Measurements from ENCODE around the gene NBAS.
"Not testable (repeated sequence)": the region's sequence is repeated elsewhere in the genome, so short reads cannot be mapped to it uniquely, and the experiment has no call there.

The NBAS gene

GRCh38 chr2:15354596-15355366 is 206.4 kb downstream of the NBAS start:
- no peak for DNase-seq

- DNase-seq: no peak
Measured at GRCh38 chr2:15352363-15352762, 208.8 kb downstream of the NBAS start.

GRCh38 chr2:15348636-15349035 is 212.5 kb downstream of the NBAS start:
- no peak for DNase-seq

GRCh38 chr2:15348045-15348444 is 213.1 kb downstream of the NBAS start:
- no peak for DNase-seq

- DNase-seq: peak; percentile 3
Measured at GRCh38 chr2:15346624-15347023, 214.5 kb downstream of the NBAS start.

- DNase-seq: no peak
Measured at GRCh38 chr2:15337996-15338666, 223.0 kb downstream of the NBAS start.

- DNase-seq: peak; percentile 43
Measured at GRCh38 chr2:15334644-15335326, 226.3 kb downstream of the NBAS start.

GRCh38 chr2:15331787-15332186 is 229.3 kb downstream of the NBAS start:
- DNase-seq: no peak

- no peak for DNase-seq
Measured at GRCh38 chr2:15325296-15325695, 235.8 kb downstream of the NBAS start.

GRCh38 chr2:15323227-15323626 is 237.9 kb downstream of the NBAS start:
- no peak for DNase-seq

- not testable (repeated sequence) for DNase-seq
Measured at GRCh38 chr2:15321481-15321880, 239.7 kb downstream of the NBAS start.

- no peak for DNase-seq
Measured at GRCh38 chr2:15316370-15316814, 244.7 kb downstream of the NBAS start.

GRCh38 chr2:15315411-15315810 is 245.7 kb downstream of the NBAS start:
- no peak for DNase-seq

- peak; percentile 66 for DNase-seq
Measured at GRCh38 chr2:15313657-15314056, 247.5 kb downstream of the NBAS start.

- no peak for DNase-seq
Measured at GRCh38 chr2:15311926-15312325, 249.2 kb downstream of the NBAS start.

GRCh38 chr2:15311201-15311907 is 249.8 kb downstream of the NBAS start:
- peak; percentile 14 for DNase-seq

- no peak for DNase-seq
Measured at GRCh38 chr2:15307526-15307925, 253.6 kb downstream of the NBAS start.

GRCh38 chr2:15306706-15307105 is 254.4 kb downstream of the NBAS start:
- no peak for DNase-seq

- no peak for DNase-seq
Measured at GRCh38 chr2:15303874-15304273, 257.3 kb downstream of the NBAS start.

- peak; percentile 74 for DNase-seq
Measured at GRCh38 chr2:15302154-15302553, 259.0 kb downstream of the NBAS start.

- DNase-seq: peak; percentile 51
Measured at GRCh38 chr2:15300624-15301573, 260.2 kb downstream of the NBAS start.
